SHP77 treated with DMSO at 0.1 percent for 48 hours (cell line): ENCODE results near the gene ANGPTL2.

Experiments used
- DNase-seq: peaks from one replicate; lab custom pipeline; 2025; lab: John Stamatoyannopoulos, UW

ANGPTL2 gene

GRCh38 chr9:127075624-127076372 is 46.6 kb downstream of the ANGPTL2 start:
- DNase-seq, result no peak

- DNase-seq, result peak; percentile 30
Observed at GRCh38 chr9:127074561-127075548, 47.6 kb downstream of the ANGPTL2 start.

GRCh38 chr9:127067603-127068220 is 54.7 kb downstream of the ANGPTL2 start:
- no peak for DNase-seq

GRCh38 chr9:127066851-127067136 is 55.6 kb downstream of the ANGPTL2 start:
- no peak for DNase-seq

- no peak for DNase-seq
Observed at GRCh38 chr9:127066060-127066850, 56.2 kb downstream of the ANGPTL2 start.

- no peak for DNase-seq
Observed at GRCh38 chr9:127065592-127065991, 56.8 kb downstream of the ANGPTL2 start.

GRCh38 chr9:127064335-127064734 is 58.1 kb downstream of the ANGPTL2 start:
- no peak for DNase-seq

- DNase-seq, result no peak
Observed at GRCh38 chr9:127061411-127061810, 61.0 kb downstream of the ANGPTL2 start.

- no peak for DNase-seq
Observed at GRCh38 chr9:127059765-127060361, 62.6 kb downstream of the ANGPTL2 start.

- DNase-seq, result no peak
Observed at GRCh38 chr9:127059030-127059429, 63.4 kb downstream of the ANGPTL2 start.

- DNase-seq, result no peak
Observed at GRCh38 chr9:127058645-127059021, 63.8 kb downstream of the ANGPTL2 start.

- DNase-seq, result no peak
Observed at GRCh38 chr9:127058011-127058644, 64.3 kb downstream of the ANGPTL2 start.

GRCh38 chr9:127056446-127056845 is 66.0 kb downstream of the ANGPTL2 start:
- no peak for DNase-seq

GRCh38 chr9:127055745-127056402 is 66.6 kb downstream of the ANGPTL2 start:
- no peak for DNase-seq

GRCh38 chr9:127053960-127054359 is 68.5 kb downstream of the ANGPTL2 start:
- no peak for DNase-seq

GRCh38 chr9:127053057-127053821 is 69.2 kb downstream of the ANGPTL2 start:
- DNase-seq, result no peak

- no peak for DNase-seq
Observed at GRCh38 chr9:127051881-127052595, 70.4 kb downstream of the ANGPTL2 start.

GRCh38 chr9:127050591-127051001 is 71.8 kb downstream of the ANGPTL2 start:
- DNase-seq, result no peak

- DNase-seq, result no peak
Observed at GRCh38 chr9:127050152-127050551, 72.3 kb downstream of the ANGPTL2 start.
